Dedifferentiated amniotic fluid mesenchymal stem cell (primary cell): ENCODE data around the gene CCNDBP1.
"Not testable (repeated sequence)": the region's sequence is repeated elsewhere in the genome, so short reads cannot be mapped to it uniquely, and the experiment has no call there.

ENCODE experiments used
- DNase-seq: peaks from one replicate; pipeline ENCODE4 v3.0.0-alpha.2; 2016; ENCODE audit errors: extremely low spot score

Gene CCNDBP1

DNA sequence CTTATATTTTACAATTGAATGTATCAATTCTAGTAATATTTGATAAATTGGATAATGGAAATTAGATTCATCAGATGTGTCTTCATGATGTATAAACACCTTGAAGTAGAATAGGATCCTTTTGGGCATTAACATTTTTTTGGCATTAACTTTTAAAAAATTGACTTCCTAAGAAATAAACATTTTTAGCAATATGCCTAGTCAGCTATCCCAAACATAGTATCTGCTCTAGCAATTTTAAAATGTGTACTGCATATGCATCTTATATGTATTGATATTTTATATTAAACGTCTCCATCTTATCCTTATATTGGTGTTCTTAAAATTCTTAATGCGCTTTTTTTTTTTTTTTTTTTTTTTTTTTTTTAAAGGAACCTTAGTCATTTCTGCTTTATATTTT lies 8.5 kb downstream of the CCNDBP1 start:
- DNase-seq: no peak

GRCh38 chr15:43194795-43195194 lies 9.6 kb downstream of the CCNDBP1 start:
- DNase-seq: no peak

DNA sequence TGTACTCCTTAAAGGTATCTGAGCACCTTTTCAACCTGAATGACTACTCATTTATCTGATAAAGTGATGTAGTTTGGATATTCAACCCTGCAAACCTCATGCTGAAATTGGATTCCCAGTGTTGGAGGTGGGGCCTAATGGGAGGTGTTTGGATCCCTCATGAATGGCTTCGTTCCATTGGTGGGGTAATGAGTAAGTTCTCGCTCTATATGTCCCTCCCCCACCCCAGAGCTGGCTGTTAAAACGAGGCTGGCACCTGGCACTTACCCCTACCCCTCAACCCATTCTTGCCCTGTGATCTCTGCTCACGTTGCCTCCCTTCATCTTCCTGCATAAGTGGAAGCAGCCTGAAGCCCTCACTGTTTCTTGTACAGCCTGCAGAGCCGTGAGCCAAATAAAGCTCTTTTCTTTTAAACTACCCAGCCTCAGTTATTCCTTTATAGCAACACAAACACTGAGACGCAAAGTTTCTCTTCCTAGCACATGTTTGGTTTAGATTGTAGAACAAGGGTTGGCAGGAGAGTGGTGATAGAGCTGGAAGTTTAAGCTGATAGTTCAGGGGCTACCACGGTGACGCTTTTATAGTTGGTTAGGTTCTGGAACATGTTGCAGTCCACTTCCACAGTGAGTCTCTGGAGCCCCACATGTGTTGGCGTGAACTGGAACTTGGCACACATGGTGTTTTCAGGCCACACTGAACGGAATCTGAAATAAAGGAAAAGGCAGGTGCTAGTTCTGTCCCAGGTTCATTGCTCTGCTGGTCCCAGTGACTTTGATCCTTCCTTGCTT lies 11.8 kb downstream of the CCNDBP1 start:
- DNase-seq: no peak

- not testable (repeated sequence) for DNase-seq
These were observed 12.6 kb downstream of the CCNDBP1 start for GRCh38 chr15:43197773-43198172.

DNA sequence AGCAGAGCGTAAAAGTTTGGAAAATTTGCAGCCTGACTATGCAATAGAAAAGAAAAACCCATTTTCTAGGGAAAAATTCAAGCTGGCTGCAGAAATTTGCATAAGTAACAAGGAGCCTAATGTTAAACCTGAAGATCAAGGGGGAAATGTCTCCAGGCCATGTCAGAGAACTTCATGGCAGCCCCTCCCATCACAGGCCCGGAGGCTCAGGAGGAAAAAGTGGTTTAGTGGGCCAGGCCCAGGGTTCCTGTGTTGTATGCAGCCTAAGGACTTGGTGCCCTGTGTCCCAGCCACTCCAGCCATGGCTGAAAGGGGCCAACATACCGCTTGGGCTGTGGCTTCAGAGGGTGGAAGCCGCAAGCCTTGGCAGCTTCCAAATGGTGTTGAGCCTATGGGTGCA lies 13.4 kb downstream of the CCNDBP1 start:
- not testable (repeated sequence) for DNase-seq

DNA sequence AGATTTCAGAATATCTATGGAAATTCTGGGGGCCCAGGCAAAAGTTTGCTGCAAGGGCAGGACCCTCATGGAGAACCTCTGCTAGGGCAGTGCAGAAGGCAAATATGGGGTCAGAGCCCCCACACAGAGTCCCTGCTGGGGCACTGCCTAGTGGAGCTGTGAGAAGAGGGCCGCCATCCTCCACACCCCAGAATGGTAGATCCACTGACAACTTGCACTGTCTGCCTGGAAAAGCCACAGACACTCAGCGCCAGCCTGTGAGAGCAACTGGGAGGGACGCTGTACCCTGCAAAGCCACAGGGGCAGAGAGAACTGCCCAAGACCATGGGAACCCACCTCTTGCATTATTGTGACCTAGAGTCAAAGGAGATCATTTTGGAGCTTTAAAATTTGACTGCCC lies 13.8 kb downstream of the CCNDBP1 start:
- no peak for DNase-seq

DNA sequence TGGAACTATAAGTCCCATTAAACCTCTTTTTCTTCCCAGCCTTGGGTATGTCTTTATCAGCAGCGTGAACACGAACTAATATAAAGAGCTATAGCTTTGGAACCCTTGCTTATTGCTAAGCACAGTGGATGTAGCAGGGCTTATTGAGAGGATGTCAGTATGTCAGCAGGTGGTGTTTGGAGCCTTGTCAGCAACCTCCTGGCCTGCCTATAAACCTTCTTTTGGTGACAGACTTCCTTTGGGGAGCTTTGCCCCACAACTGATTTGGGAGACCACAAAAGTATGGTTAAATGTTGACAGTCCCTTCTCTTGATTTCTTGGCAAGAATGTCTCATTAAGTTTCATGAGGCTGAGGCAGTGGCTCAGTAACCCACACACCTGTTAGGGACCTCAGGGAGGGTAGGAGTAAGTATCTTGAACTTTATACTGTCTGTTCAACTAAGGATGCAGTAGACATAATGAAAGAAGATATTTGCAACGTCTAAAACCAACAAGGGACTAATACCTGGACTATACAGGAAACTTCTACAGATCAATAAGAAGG lies 14.8 kb downstream of the CCNDBP1 start:
- no peak for DNase-seq

GRCh38 chr15:43204016-43204901 lies 19.1 kb downstream of the CCNDBP1 start:
- DNase-seq: peak; percentile 50

DNA sequence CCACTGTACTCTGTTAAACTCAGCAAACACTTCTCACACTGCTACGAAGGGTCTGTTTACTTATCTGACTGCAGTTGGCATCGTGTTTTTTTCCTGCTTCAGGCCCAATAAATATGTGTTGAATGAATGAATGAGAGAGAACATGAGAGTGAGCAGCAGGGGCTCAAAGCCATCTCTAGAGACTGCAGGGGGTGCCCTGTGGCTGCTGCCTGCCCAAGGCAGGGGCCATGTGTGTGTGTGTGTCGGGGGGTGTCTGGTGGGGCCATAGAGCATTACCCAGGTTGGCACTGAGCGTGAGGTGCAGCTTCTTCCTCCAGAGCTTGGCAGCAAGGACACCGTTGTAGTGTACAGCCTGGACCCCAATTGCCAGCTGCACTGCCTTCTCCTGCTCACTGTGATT lies 20.9 kb downstream of the CCNDBP1 start:
- no peak for DNase-seq

- no peak for DNase-seq
These were observed 21.8 kb downstream of the CCNDBP1 start for GRCh38 chr15:43207024-43207423.

DNA sequence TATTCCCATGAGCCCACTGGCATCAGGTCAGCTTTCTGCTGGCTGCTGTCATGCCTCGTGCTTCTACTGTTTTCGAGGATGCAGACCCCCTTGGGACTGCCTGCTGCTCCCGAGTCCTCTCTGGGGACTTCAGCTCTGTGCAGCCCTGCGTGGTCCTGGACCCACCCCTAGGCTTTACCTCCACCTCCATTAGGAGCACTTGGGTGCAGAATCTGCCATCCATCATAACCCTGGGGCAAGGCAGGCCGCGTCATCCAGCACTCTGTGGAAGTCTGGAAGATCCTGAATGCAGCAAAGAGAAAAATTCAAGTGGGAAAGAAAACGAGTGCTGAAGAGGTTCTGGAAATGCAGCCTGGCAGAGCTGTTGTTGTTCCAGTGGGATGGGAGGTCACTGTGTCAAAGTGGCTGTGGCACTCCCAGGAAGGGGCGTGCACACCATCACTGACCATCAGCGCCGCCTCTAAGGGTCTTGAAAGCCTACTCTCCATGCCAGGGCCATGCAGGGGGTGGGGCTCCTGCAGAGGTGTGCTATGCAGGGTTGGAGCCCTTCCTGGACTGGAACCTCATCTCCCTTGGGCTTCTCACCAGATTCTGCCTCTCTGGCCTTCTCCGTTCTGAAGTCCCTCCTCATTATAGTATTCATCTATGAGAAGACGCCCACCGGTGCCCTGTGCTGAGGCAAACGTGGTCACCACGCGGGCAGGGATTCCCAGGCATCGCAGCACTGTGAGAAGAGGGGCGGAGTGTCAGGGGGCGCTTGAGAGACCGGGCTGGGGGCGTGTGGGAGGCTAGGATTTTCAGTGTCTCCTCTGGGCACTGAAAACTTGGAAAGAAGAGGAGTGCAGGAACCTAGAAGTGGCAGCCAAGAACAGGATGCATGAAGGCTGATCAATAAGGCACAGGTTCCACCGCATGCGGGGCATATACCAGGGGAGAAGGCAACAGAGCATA lies 23.1 kb downstream of the CCNDBP1 start:
- no peak for DNase-seq

DNA sequence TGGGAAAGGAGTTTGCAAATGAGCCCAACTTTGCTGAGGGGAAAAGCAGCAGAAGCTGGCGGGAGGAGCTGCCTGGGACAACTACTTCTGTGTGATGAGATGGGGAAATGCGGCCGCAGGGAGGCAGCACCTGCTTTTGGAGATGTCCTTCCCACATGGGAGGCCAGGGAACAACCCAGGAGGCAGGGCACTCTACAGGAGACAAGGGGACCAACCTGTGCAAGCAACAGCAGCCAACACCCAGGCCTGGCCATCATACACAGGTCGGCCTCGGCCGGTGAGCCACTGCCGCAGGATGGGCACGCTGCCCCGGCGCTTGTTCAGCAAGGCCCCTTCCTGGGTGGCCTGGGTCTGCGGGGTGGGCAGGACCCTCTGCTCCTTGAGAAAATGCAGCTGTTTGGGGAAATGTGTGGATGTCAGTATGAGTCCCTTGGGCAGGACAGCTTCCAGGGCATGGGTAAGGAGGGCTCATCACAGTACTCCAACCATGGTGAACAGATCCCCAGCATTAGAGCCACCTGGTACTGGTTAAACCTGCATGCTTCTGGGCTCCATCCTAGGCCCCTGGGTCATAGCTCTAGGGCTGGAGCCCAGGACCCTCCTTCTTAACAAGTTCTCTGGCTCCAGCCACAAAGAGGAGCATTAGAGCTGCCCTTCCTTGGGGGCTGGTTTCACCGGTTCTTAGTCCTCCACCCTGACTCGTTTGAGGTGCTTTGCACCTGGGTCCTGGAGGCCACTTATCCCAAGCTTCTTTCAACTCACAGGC lies 24.0 kb downstream of the CCNDBP1 start:
- DNase-seq: no peak

DNA sequence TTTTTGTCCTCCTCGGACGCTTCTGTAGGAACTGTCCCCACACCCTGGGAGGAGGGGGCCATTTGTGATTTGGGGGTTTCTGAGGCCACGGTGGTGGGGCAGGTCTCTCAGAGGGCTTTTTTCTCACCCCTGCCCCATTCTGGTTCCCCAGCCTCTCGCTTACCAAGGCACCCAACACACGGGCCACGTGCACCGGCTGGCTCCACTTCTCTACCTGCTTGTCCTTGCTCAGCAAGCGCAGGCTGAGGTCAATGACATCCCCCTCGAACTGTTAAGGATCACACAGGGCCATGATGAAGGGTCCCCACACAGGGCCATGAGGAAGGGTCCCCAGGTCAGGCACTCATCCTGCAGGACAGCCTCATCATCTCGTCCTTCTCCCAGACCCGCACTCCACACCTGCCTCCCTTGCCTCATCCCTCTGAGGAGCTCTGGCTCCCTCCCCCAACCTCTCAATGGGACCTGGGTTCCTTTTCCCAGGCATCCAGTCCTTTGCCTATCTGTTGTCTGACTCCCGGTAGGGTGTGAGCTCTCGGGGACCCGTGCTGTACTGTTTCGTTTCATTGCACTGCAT lies 25.1 kb downstream of the CCNDBP1 start:
- DNase-seq: no peak

DNA sequence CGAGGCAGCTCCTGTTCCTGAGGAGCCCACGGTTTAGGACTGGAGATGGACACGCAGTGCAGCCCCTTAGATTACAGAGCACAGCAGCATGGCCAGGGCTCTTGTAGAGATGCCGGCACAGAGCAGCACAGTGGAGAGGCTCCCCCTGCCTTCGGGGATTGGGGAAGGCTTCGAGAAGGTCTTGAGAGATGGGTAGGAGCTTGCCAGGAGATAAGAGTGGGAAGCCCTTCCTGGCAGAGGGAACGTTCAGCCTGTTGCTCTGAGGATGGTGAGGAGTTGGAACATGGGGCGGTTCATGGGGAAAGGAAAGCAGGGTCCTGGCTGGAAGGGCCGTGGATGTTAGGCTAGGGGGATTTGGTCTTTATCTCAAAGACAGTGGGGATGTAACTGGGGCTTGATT lies 25.6 kb downstream of the CCNDBP1 start:
- no peak for DNase-seq

- DNase-seq: no peak
These were observed 26.1 kb downstream of the CCNDBP1 start for GRCh38 chr15:43211224-43211735.

- DNase-seq: no peak
These were observed 27.1 kb downstream of the CCNDBP1 start for GRCh38 chr15:43212299-43212698.

GRCh38 chr15:43212951-43213350 lies 27.7 kb downstream of the CCNDBP1 start:
- DNase-seq: no peak

GRCh38 chr15:43213466-43213865 lies 28.3 kb downstream of the CCNDBP1 start:
- DNase-seq: no peak

DNA sequence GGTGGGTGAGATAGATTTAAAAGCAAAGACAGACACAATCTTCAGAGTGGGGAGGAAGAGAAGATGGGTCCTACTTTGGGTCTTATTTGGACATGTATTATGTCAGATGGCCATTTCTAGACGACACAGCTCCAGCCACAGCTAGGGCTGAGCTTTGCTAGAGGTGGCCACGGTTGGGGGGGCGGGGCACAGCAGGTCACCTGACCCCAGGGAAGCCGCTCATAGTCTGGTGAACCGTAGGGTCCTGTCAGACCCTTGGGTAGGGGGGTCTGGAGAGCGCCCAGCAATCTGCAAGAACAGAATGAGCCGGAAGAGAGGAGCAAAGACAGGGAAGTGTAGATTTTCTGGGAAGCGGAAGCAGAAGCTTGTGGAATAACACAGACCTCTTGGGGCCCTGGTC lies 29.0 kb downstream of the CCNDBP1 start:
- DNase-seq: no peak

- DNase-seq: no peak
These were observed 29.5 kb downstream of the CCNDBP1 start for GRCh38 chr15:43214592-43215295.
